H1 (cell line): Measurements from ENCODE around the gene ABHD12. TPM values are rescaled to one million over a fixed set of nuclear protein-coding genes. Genes with fewer than 3 reads are reported as not detected.

Source experiments
- CTCF ChIA-PET: fragments of 300-600 bp; sonication (Branson Sonifier 250); formaldehyde crosslinking; loops from one replicate; lab custom pipeline; 2021; ENCODE audit not compliant: partially characterized antibody; lab: Charles Lee
- POLR2A ChIA-PET: fragments of 300-600 bp; sonication (Branson Sonifier 250); formaldehyde crosslinking; loops from one replicate; lab custom pipeline; 2021; ENCODE audit warnings: inconsistent platforms; ENCODE audit not compliant: partially characterized antibody; lab: Charles Lee
- DNase-seq, 2 experiments: peaks; one replicate each; pipeline versions ENCODE4 v3.0.0 to v3.0.0-alpha.2; 2010 to 2022; ENCODE audit warnings: low spot score in 2 of 2, low read depth in 1 of 2, mixed read lengths in 1 of 2
- FAIRE-seq: peaks from 2 replicates; lab custom pipeline; 2011; peaks lifted over from hg19 to GRCh38; lab: Jason Lieb, UNC
- H2AFZ ChIP-seq: 2 replicates; pipeline ENCODE4 v1.8.1; 2012; ENCODE audit warnings: low read length, inconsistent platforms
- H2AK5ac ChIP-seq: 2 replicates; pipeline ENCODE4 v1.6.1; 2013; ENCODE audit warnings: low read depth, low read length
- H2BK120ac ChIP-seq: replicated peaks from 2 replicates; pipeline ENCODE3; 2013; ENCODE audit warnings: low read depth, low read length, inconsistent platforms
- H2BK12ac ChIP-seq: 2 replicates; pipeline ENCODE4 v1.6.1; 2013; ENCODE audit warnings: low read depth, low read length
- H2BK15ac ChIP-seq: 2 replicates; pipeline ENCODE4 v1.6.1; 2013; ENCODE audit warnings: low read length
- H2BK20ac ChIP-seq: 2 replicates; pipeline ENCODE4 v1.6.1; 2013; ENCODE audit warnings: low read length
- H2BK5ac ChIP-seq: 2 replicates; pipeline ENCODE4 v1.6.1; 2013; ENCODE audit warnings: low read depth, low read length
- H3K14ac ChIP-seq: 2 replicates; pipeline ENCODE4 v1.6.1; 2013; ENCODE audit warnings: inconsistent platforms; ENCODE audit not compliant: insufficient read length
- H3K18ac ChIP-seq: 2 replicates; pipeline ENCODE4 v1.6.1; 2013; ENCODE audit warnings: low read length; ENCODE audit errors: extremely low read depth
- H3K23ac ChIP-seq: 2 replicates; pipeline ENCODE4 v1.6.1; 2013; ENCODE audit warnings: inconsistent platforms; ENCODE audit not compliant: insufficient read length
- H3K23me2 ChIP-seq: 2 replicates; pipeline ENCODE4 v1.6.1; 2013; ENCODE audit warnings: low read depth, low read length
- H3K27ac ChIP-seq: 2 replicates; pipeline ENCODE4 v1.6.1; 2011; ENCODE audit warnings: low read depth, low read length, inconsistent platforms
- H3K27me3 ChIP-seq, 4 experiments: replicated peaks in 1 of 4; 1 replicate in 1 of 4; 2 replicates in 3 of 4; pipeline versions ENCODE4 v1.6.1 to v1.8.1; 2011 to 2013; ENCODE audit warnings: low read length in 3 of 4, mild to moderate bottlenecking in 3 of 4, inconsistent platforms in 2 of 4, mixed read lengths in 2 of 4, moderate library complexity in 1 of 4; ENCODE audit not compliant: control insufficient read depth in 3 of 4, insufficient read depth in 3 of 4; ENCODE audit errors: extremely low read depth in 1 of 4
- H3K36me3 ChIP-seq, 4 experiments: 2 replicates each; pipeline versions ENCODE4 v1.6.1 to v1.8.1; 2011 to 2013; ENCODE audit warnings: mild to moderate bottlenecking in 4 of 4, low read length in 3 of 4, moderate library complexity in 2 of 4, control low read depth in 1 of 4, inconsistent platforms in 1 of 4; ENCODE audit not compliant: insufficient read depth in 4 of 4, control insufficient read depth in 2 of 4
- H3K4ac ChIP-seq: replicated peaks from 2 replicates; pipeline ENCODE3; 2013; ENCODE audit warnings: low read length, low read depth, mixed read lengths, inconsistent platforms; ENCODE audit not compliant: insufficient read length
- H3K4me1 ChIP-seq, 4 experiments: replicated peaks in 1 of 4; 1 replicate in 1 of 4; 2 replicates in 3 of 4; pipeline versions ENCODE4 v1.6.1 to v1.8.1; 2011 to 2013; ENCODE audit warnings: low read length in 3 of 4, inconsistent platforms in 2 of 4, mixed read lengths in 1 of 4; ENCODE audit not compliant: insufficient read depth in 4 of 4, control insufficient read depth in 3 of 4
- H3K4me2 ChIP-seq, 2 experiments: 2 replicates each; pipeline versions ENCODE4 v1.6.1 to v1.8.1; 2011 to 2013; ENCODE audit warnings: low read depth in 2 of 2, low read length in 2 of 2, control low read depth in 1 of 2, inconsistent platforms in 1 of 2, mild to moderate bottlenecking in 1 of 2; ENCODE audit not compliant: insufficient read depth in 1 of 2
- H3K4me3 ChIP-seq, 4 experiments: fragments of 200-600, 300-600 bp in 1 of 4; sonication (generic), shearing (Covaris generic), sonication (Bioruptor Twin) in 1 of 4; 2 replicates each; pipeline versions ENCODE4 v1.5.1 to v1.8.1; 2011 to 2016; ENCODE audit warnings: low read length in 4 of 4, low read depth in 3 of 4, control low read depth in 2 of 4, inconsistent platforms in 2 of 4, mild to moderate bottlenecking in 2 of 4, mixed read lengths in 1 of 4, moderate library complexity in 1 of 4; ENCODE audit not compliant: insufficient read depth in 2 of 4; ENCODE audit errors: extremely low read depth in 1 of 4
- H3K56ac ChIP-seq: replicated peaks from 2 replicates; pipeline ENCODE3; 2013; ENCODE audit warnings: low read depth, mild to moderate bottlenecking, mixed read lengths, low read length, inconsistent platforms; ENCODE audit not compliant: insufficient read length
- H3K79me1 ChIP-seq: 2 replicates; pipeline ENCODE4 v1.6.1; 2013; ENCODE audit warnings: low read depth, low read length, control low read depth
- H3K79me2 ChIP-seq, 2 experiments: 2 replicates each; pipeline versions ENCODE4 v1.6.1 to v1.8.1; 2012 to 2013; ENCODE audit warnings: low read length in 2 of 2, mild to moderate bottlenecking in 2 of 2, inconsistent platforms in 1 of 2; ENCODE audit not compliant: insufficient read depth in 2 of 2, control insufficient read depth in 1 of 2
- H3K9ac ChIP-seq, 4 experiments: replicated peaks in 1 of 4; 1 replicate in 1 of 4; 2 replicates in 3 of 4; pipeline versions ENCODE4 v1.6.1 to v1.8.1; 2011 to 2013; ENCODE audit warnings: low read depth in 3 of 4, low read length in 3 of 4, control low read depth in 2 of 4, mild to moderate bottlenecking in 2 of 4, moderate library complexity in 2 of 4, inconsistent platforms in 1 of 4; ENCODE audit errors: extremely low read depth in 1 of 4
- H3K9me3 ChIP-seq, 2 experiments: 2 replicates each; pipeline versions ENCODE4 v1.6.1 to v1.8.1; 2012 to 2013; ENCODE audit warnings: mild to moderate bottlenecking in 2 of 2, moderate library complexity in 2 of 2, control low read depth in 1 of 2, inconsistent platforms in 1 of 2, low read depth in 1 of 2, low read length in 1 of 2, mixed read lengths in 1 of 2; ENCODE audit not compliant: insufficient read depth in 2 of 2
- H4K20me1 ChIP-seq, 2 experiments: replicated peaks in 1 of 2; 2 replicates each; pipeline versions ENCODE3 to v1.8.1; 2011 to 2013; ENCODE audit warnings: inconsistent platforms in 2 of 2, low read length in 2 of 2, mild to moderate bottlenecking in 1 of 2; ENCODE audit not compliant: insufficient read depth in 2 of 2, control insufficient read depth in 1 of 2
- H4K5ac ChIP-seq: 2 replicates; pipeline ENCODE4 v1.6.1; 2013; ENCODE audit warnings: low read length, low read depth, mixed read lengths, inconsistent platforms; ENCODE audit not compliant: insufficient read length
- H4K8ac ChIP-seq: 2 replicates; pipeline ENCODE4 v1.8.0; 2013; ENCODE audit warnings: mild to moderate bottlenecking, moderate library complexity, low read length, inconsistent platforms; ENCODE audit not compliant: insufficient read depth; ENCODE audit errors: extremely low read depth
- H4K91ac ChIP-seq: replicated peaks from 2 replicates; pipeline ENCODE3; 2013; ENCODE audit warnings: low read length, mixed read lengths, inconsistent platforms; ENCODE audit not compliant: insufficient read length
- ASH2L ChIP-seq: fragments of 200-600, 300-600 bp; sonication (generic); IDR thresholded peaks from one replicate; pipeline ENCODE4 v1.7.1; 2017; ENCODE audit warnings: low read length
- ATF3 ChIP-seq: IDR thresholded peaks from 2 replicates; pipeline ENCODE4 v1.6.1; 2011; ENCODE audit warnings: low read depth, mild to moderate bottlenecking, low read length; ENCODE audit not compliant: insufficient read depth
- BRCA1 ChIP-seq: IDR thresholded peaks from 2 replicates; pipeline ENCODE4 v1.6.1; 2012; ENCODE audit warnings: low read depth, low read length, improper control_type of control experiment
- CHD1 ChIP-seq: IDR thresholded peaks from 2 replicates; pipeline ENCODE4 v1.6.1; 2012; ENCODE audit warnings: low read depth, low read length, improper control_type of control experiment
- CHD2 ChIP-seq: IDR thresholded peaks from 2 replicates; pipeline ENCODE4 v1.6.1; 2012; ENCODE audit warnings: low read length, improper control_type of control experiment
- FOSL1 ChIP-seq: IDR thresholded peaks from 2 replicates; pipeline ENCODE4 v1.6.1; 2011; ENCODE audit warnings: mild to moderate bottlenecking, low read depth, low read length, moderate library complexity; ENCODE audit not compliant: insufficient read depth
- HDAC6 ChIP-seq: IDR thresholded peaks from one replicate; pipeline ENCODE4 v1.7.1; 2012; ENCODE audit warnings: low read depth, mild to moderate bottlenecking, inconsistent platforms, low read length, moderate library complexity
- JUND ChIP-seq: IDR thresholded peaks from 2 replicates; pipeline ENCODE4 v1.6.1; 2011; ENCODE audit warnings: mild to moderate bottlenecking, improper control_type of control experiment, low read length
- NRF1 ChIP-seq: IDR thresholded peaks from 2 replicates; pipeline ENCODE4 v1.6.1; 2011; ENCODE audit warnings: mild to moderate bottlenecking, low read depth, low read length, improper control_type of control experiment
- POU5F1 ChIP-seq: IDR thresholded peaks from 2 replicates; pipeline ENCODE4 v1.6.1; 2011; ENCODE audit warnings: low read depth, mild to moderate bottlenecking, low read length, moderate library complexity
- RFX5 ChIP-seq: IDR thresholded peaks from 2 replicates; pipeline ENCODE4 v1.6.1; 2011; ENCODE audit warnings: low read depth, low read length, improper control_type of control experiment, borderline replicate concordance
- SIX5 ChIP-seq: IDR thresholded peaks from 2 replicates; pipeline ENCODE4 v1.6.1; 2011; ENCODE audit warnings: mild to moderate bottlenecking, low read depth, low read length
- SUZ12 ChIP-seq: fragments of 200-600 bp; sonication (generic); IDR thresholded peaks from 2 replicates; pipeline ENCODE4 v1.6.1; 2012; ENCODE audit warnings: mild to moderate bottlenecking, inconsistent platforms, low read length, moderate library complexity, mixed read lengths
- TAF7 ChIP-seq: optimal IDR thresholded peaks from 2 replicates; pipeline ENCODE3; 2011; ENCODE audit warnings: low read depth, mild to moderate bottlenecking, inconsistent platforms, low read length, moderate library complexity, borderline replicate concordance
- ZNF274 ChIP-seq: IDR thresholded peaks from 2 replicates; pipeline ENCODE4 v1.7.0; 2012; ENCODE audit warnings: low read length, borderline replicate concordance; ENCODE audit errors: extremely low read depth
- WGBS, 2 experiments: shearing (Covaris generic) in 1 of 2; methylation state at CpG; one replicate each; pipeline versions ENCODE4 v1.1.6 to v1.1.7; 2013 to 2015; ENCODE audit warnings: low lambda C conversion rate in 2 of 2, mixed read lengths in 2 of 2, inconsistent platforms in 1 of 2, low coverage in 1 of 2, missing lambda C conversion rate in 1 of 2; ENCODE audit not compliant: insufficient replicate concordance in 2 of 2, insufficient coverage in 1 of 2, insufficient read length in 1 of 2; ENCODE audit errors: extremely low coverage in 1 of 2, missing lambda C conversion rate in 1 of 2; 5-methylcytosine and 5-hydroxymethylcytosine counted together
- polyA plus RNA-seq, 7 experiments: library from polyadenylated mRNA; depleted of rRNA in 3 of 7; stranded (reverse) in 5 of 7; unstranded in 2 of 7; fragments of >200 nt in 5 of 7; fragments of 200-250 nt in 2 of 7; gene quantifications; 1 replicate in 5 of 7; 2 replicates in 1 of 7; 4 replicates in 1 of 7; pipeline versions ENCODE4 v1.2.1 to v1.2.3, GENCODE V29; 2011 to 2013; ENCODE audit warnings: missing spikeins in 2 of 7, mixed read lengths in 2 of 7
- total RNA-seq: library from RNA; stranded (reverse); fragmentation: NEBNext Ultra II Directional; extraction: Animal tissue kit (Norgen Biotek cat#: 25700); gene quantifications from 2 replicates; pipeline ENCODE4 v1.2.1, GENCODE V29; 2021

ABHD12 gene
- total and polyA plus RNA-seq, 2 of the 8 experiments (the other 6 are each of a cell fraction or from before 2014, with no cell fraction given): 31.3 to 59.5 TPM

- peak in 1 of 2 experiments; percentile 37 for DNase-seq
- Histone ChIP-seq H3K23me2 (no peaks in the 10 kb centered on the region), H2AK5ac (no peak overlapping the region), H4K5ac (no peak overlapping the region), H3K9me3 (no peaks in the 10 kb centered on the region), H2BK15ac (no peak overlapping the region), H2BK20ac (no peak overlapping the region), H4K20me1 (peaks cover 0 to 5% of the 10 kb centered on the region in 2 experiments), H3K36me3 (peaks cover 5 to 23% (median 13%) of the 10 kb centered on the region in 4 experiments; a peak in 7 of 8 replicates), H3K18ac (no peak overlapping the region), H3K4me1 (no peaks in the 10 kb centered on the region; a peak in 2 of 7 replicates), H4K91ac (no peak overlapping the region), H3K27me3 (no peaks in the 10 kb centered on the region), H3K4me3 (no peak overlapping the region), H2BK12ac (no peak overlapping the region), H3K79me1 (peaks cover 2% of the 10 kb centered on the region), H2AFZ (no peak overlapping the region), H3K4ac (no peak overlapping the region), H3K27ac (no peak overlapping the region), H2BK5ac (no peak overlapping the region), H3K56ac (no peak overlapping the region), H3K9ac (no peak overlapping the region), H3K79me2 (no peaks in the 10 kb centered on the region), H2BK120ac (no peak overlapping the region), H3K23ac (no peak overlapping the region), H3K4me2 (no peak overlapping the region), H4K8ac (no peak overlapping the region), H3K14ac (no peak overlapping the region)
- ChIA-PET POLR2A (interaction anchor here (1.6 kb wide), 1 partner anchor 9 kb away, joined by 5 read pairs; no protein-coding TSS in a partner anchor), CTCF (interaction anchor here (1.3 kb wide), 1 partner anchor 12 kb away, joined by 3 read pairs; no protein-coding TSS in a partner anchor)
- no peak for FAIRE-seq
- 91% methylated on average over 6 of the region's 6 CpGs; no CpG with 5 or more reads in 1 of the 2 experiments for WGBS, 2 experiments
- TF ChIP-seq ATF3 (no peak), TAF7 (no peak), FOSL1 (no peak), CHD2 (no peak), SIX5 (no peak), CHD1 (no peak), JUND (no peak), SUZ12 (no peak), NRF1 (no peak), RFX5 (no peak), ZNF274 (no peak), HDAC6 (no peak), BRCA1 (no peak), ASH2L (no peak), POU5F1 (no peak)
Observed at GRCh38 chr20:25269833-25270170, 120.8 kb downstream of the ABHD12 start.
